IMR-90 (cell line): ENCODE results near the gene OR10D3. TPM values are rescaled to one million over a fixed set of nuclear protein-coding genes. Genes with fewer than 3 reads are reported as not detected.

Experiments used
- ATAC-seq: fragments of 200-7000 bp; cut with Tn5 transposase; 2 replicates; pipeline ENCODE4 v1.9.1; 2020; ENCODE audit warnings: low read depth, mild to moderate bottlenecking, moderate library complexity
- BruUV-seq: library from RNA; stranded (reverse); fragments of 400-500 nt; replicated peaks from 2 replicates; lab custom pipeline; 2021; lab: Mats Ljungman, UMichigan
- CTCF ChIA-PET: fragments of 300-600 bp; formaldehyde crosslinking; extraction: SDS; loops from one replicate; lab custom pipeline; 2021; ENCODE audit warnings: antibody characterized with exemption; lab: Yijun Ruan, JAX
- POLR2A ChIA-PET: fragments of 300-600 bp; sonication (Branson Sonifier 250); formaldehyde crosslinking; loops from one replicate; lab custom pipeline; 2022; ENCODE audit warnings: antibody characterized with exemption; ENCODE audit not compliant: unreplicated experiment; lab: Charles Lee
- DNase-seq: peaks from one replicate; pipeline ENCODE4 v3.0.0; 2013
- H2AFZ ChIP-seq: replicated peaks from 2 replicates; pipeline ENCODE3; 2013; ENCODE audit warnings: low read length, mild to moderate bottlenecking; ENCODE audit not compliant: poor library complexity
- H2AK5ac ChIP-seq: 2 replicates; pipeline ENCODE4 v1.6.1; 2013; ENCODE audit warnings: low read depth, low read length, inconsistent platforms
- H2AK9ac ChIP-seq: replicated peaks from 2 replicates; pipeline ENCODE3; 2013; ENCODE audit warnings: mild to moderate bottlenecking, low read depth, low read length, moderate library complexity; ENCODE audit not compliant: poor library complexity
- H2BK120ac ChIP-seq: 2 replicates; pipeline ENCODE4 v1.6.1; 2013; ENCODE audit warnings: low read depth, low read length, inconsistent platforms
- H2BK15ac ChIP-seq: 3 replicates; pipeline ENCODE4 v1.6.1; 2013; ENCODE audit warnings: low read depth, low read length, inconsistent platforms
- H2BK20ac ChIP-seq: 2 replicates; pipeline ENCODE4 v1.6.1; 2013; ENCODE audit warnings: low read depth, mild to moderate bottlenecking, inconsistent platforms, low read length, moderate library complexity
- H2BK5ac ChIP-seq: 2 replicates; pipeline ENCODE4 v1.6.1; 2013; ENCODE audit warnings: mild to moderate bottlenecking, low read depth, low read length, inconsistent platforms; ENCODE audit not compliant: poor library complexity, severe bottlenecking
- H3K14ac ChIP-seq: replicated peaks from 2 replicates; pipeline ENCODE4 v1.6.1; 2013; ENCODE audit warnings: low read depth, low read length, inconsistent platforms
- H3K18ac ChIP-seq: 2 replicates; pipeline ENCODE4 v1.6.1; 2013; ENCODE audit warnings: low read depth, low read length, control low read depth
- H3K23ac ChIP-seq: 2 replicates; pipeline ENCODE4 v1.6.1; 2013; ENCODE audit warnings: low read depth, low read length, inconsistent platforms
- H3K27ac ChIP-seq: 2 replicates; pipeline ENCODE4 v1.5.1; 2013; ENCODE audit warnings: mild to moderate bottlenecking, control low read depth, low read length; ENCODE audit not compliant: insufficient read depth
- H3K27me3 ChIP-seq: 2 replicates; pipeline ENCODE4 v1.6.1; 2013; ENCODE audit warnings: low read length; ENCODE audit not compliant: control insufficient read depth, insufficient read depth
- H3K36me3 ChIP-seq: 2 replicates; pipeline ENCODE4 v1.6.1; 2013; ENCODE audit warnings: low read length, mixed read lengths; ENCODE audit not compliant: control insufficient read depth, insufficient read depth
- H3K4ac ChIP-seq: 2 replicates; pipeline ENCODE4 v1.6.1; 2013; ENCODE audit warnings: low read depth, low read length, inconsistent platforms
- H3K4me1 ChIP-seq: 2 replicates; pipeline ENCODE4 v1.6.1; 2013; ENCODE audit warnings: low read length, mixed read lengths; ENCODE audit not compliant: control insufficient read depth, insufficient read depth
- H3K4me2 ChIP-seq: 2 replicates; pipeline ENCODE4 v1.6.1; 2013; ENCODE audit warnings: low read depth, mild to moderate bottlenecking, control low read depth, low read length, moderate library complexity
- H3K4me3 ChIP-seq: 2 replicates; pipeline ENCODE4 v1.5.1; 2013; ENCODE audit warnings: low read depth, mild to moderate bottlenecking, control low read depth, low read length, moderate library complexity; ENCODE audit not compliant: insufficient read depth
- H3K56ac ChIP-seq: 2 replicates; pipeline ENCODE4 v1.6.1; 2013; ENCODE audit warnings: low read length, inconsistent platforms; ENCODE audit not compliant: insufficient read depth; ENCODE audit errors: extremely low read depth
- H3K79me1 ChIP-seq, 2 experiments: 2 replicates each; pipeline ENCODE4 v1.6.1; 2013; ENCODE audit warnings: low read length in 2 of 2, inconsistent platforms in 1 of 2, low read depth in 1 of 2
- H3K9ac ChIP-seq: 2 replicates; pipeline ENCODE4 v1.6.1; 2013; ENCODE audit warnings: low read depth, low read length, control low read depth
- H3K9me1 ChIP-seq: 2 replicates; pipeline ENCODE4 v1.6.1; 2013; ENCODE audit warnings: low read length, inconsistent platforms; ENCODE audit not compliant: insufficient read depth
- H3K9me3 ChIP-seq: 2 replicates; pipeline ENCODE4 v1.6.1; 2013; ENCODE audit warnings: low read length; ENCODE audit not compliant: control insufficient read depth, insufficient read depth
- H4K20me1 ChIP-seq: 2 replicates; pipeline ENCODE4 v1.6.1; 2013; ENCODE audit warnings: low read length, inconsistent platforms; ENCODE audit not compliant: insufficient read depth
- H4K5ac ChIP-seq: 2 replicates; pipeline ENCODE4 v1.6.1; 2013; ENCODE audit warnings: mild to moderate bottlenecking, low read depth, low read length, control low read depth
- H4K8ac ChIP-seq, 2 experiments: 2 replicates each; pipeline ENCODE4 v1.6.1; 2013; ENCODE audit warnings: low read depth in 2 of 2, low read length in 2 of 2, control low read depth in 1 of 2, inconsistent platforms in 1 of 2
- H4K91ac ChIP-seq: 2 replicates; pipeline ENCODE4 v1.6.1; 2013; ENCODE audit warnings: low read depth, low read length, inconsistent platforms; ENCODE audit not compliant: insufficient read depth
- MXI1 ChIP-seq: IDR thresholded peaks from 2 replicates; pipeline ENCODE4 v1.6.1; 2012; ENCODE audit warnings: low read depth, mild to moderate bottlenecking, low read length, moderate library complexity, borderline replicate concordance
- WGBS, 2 experiments: methylation state at CpG; one replicate each; pipeline versions ENCODE4 v1.1.5 to v1.1.7; 2013; ENCODE audit warnings: missing lambda C conversion rate in 2 of 2; ENCODE audit not compliant: insufficient read length in 1 of 2; ENCODE audit errors: extremely low coverage in 2 of 2; 5-methylcytosine and 5-hydroxymethylcytosine counted together
- dilution Hi-C: fragments of 300-500 bp; cut with HindIII; formaldehyde crosslinking; loops from one replicate; pipeline ENCODE4 v1.14.3; 2018; ENCODE audit warnings: low sequenced_read_pairs; ENCODE audit not compliant: unreplicated experiment
- in situ Hi-C: fragments of 300-500 bp; cut with MboI; formaldehyde crosslinking; loops from 3 replicates; pipeline ENCODE4 v1.14.3; 2019; ENCODE audit warnings: low sequenced_read_pairs, inconsistent platforms, mixed read lengths
- intact Hi-C: fragments of 100-400 bp; cut with micrococcal nuclease; formaldehyde crosslinking; loops from 2 replicates; pipeline ENCODE4 v1.10.0; 2022
- polyA plus RNA-seq, 3 experiments: library from polyadenylated mRNA; depleted of rRNA; stranded (reverse); fragments of >200 nt; gene quantifications; 2 replicates each; pipeline ENCODE4 v1.2.3, GENCODE V29; 2012; ENCODE audit warnings: low replicate concordance in 1 of 3
- total RNA-seq: library from RNA; depleted of rRNA; stranded (reverse); fragments of >200 nt; gene quantifications from 2 replicates; pipeline ENCODE4 v1.2.3, GENCODE V29; 2012
- TF ChIP-seq, protein P1 (sequence below): conservative IDR thresholded peaks from 2 replicates; pipeline ENCODE4 v1.5.1; 2012; ENCODE audit warnings: mild to moderate bottlenecking, low read depth, low read length, improper control_type of control experiment

OR10D3 gene
- total and polyA plus RNA-seq, 2 of the 4 experiments (the other 2 are of a cell fraction): not detected

DNA sequence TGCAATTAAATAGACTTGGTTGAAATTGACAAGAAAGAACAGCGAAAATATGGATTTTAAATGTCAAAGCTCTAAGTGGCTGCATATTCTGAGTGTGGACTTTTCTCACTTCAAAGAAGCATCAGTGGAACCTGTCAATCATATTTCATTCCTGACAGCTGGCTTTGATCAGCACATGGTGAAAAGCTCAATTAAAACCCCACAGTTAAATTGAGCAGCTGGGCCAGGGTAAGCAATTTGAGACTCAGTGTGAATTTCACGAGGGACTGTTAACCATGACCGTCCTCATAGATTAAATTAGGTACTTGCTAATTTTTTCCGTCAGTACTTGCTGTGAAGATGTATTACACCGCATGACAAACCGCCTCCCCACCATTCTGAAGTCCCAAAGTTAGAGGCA is 11.0 kb upstream of the OR10D3 start:
- H2AK9ac ChIP-seq: no peak overlapping the region
- no peak overlapping the region for H2AFZ ChIP-seq
- no peaks in the 10 kb centered on the region for H3K9me3 ChIP-seq
- no peak overlapping the region for H4K5ac ChIP-seq
- ATAC-seq (no peak), DNase-seq (no peak)
- H3K9me1 ChIP-seq: no peaks in the 10 kb centered on the region
- H2BK5ac ChIP-seq: no peak overlapping the region
- ChIA-PET CTCF (interaction anchor here (1.2 kb wide), 1 partner anchor 20 kb away, joined by 4 read pairs; no protein-coding TSS in a partner anchor), POLR2A (no interaction called here)
- no peak overlapping the region for H4K8ac ChIP-seq
- H2BK20ac ChIP-seq: no peak overlapping the region
- H3K4me2 ChIP-seq: no peak overlapping the region
- dilution Hi-C loops: no loop called here
- H3K27me3 ChIP-seq: no peaks in the 10 kb centered on the region
- WGBS, 2 experiments: no CpG with 5 or more reads among the region's 6 CpGs
- in situ Hi-C loops: no loop called here
- no peak overlapping the region for H2AK5ac ChIP-seq
- no peak overlapping the region for H4K91ac ChIP-seq
- H3K14ac ChIP-seq: no peak overlapping the region
- no peak overlapping the region for H2BK15ac ChIP-seq
- H3K4me1 ChIP-seq: no peaks in the 10 kb centered on the region
- no peak overlapping the region for H3K18ac ChIP-seq
- H3K36me3 ChIP-seq: no peaks in the 10 kb centered on the region
- no peak overlapping the region for H3K23ac ChIP-seq
- H3K56ac ChIP-seq: no peak overlapping the region
- TF ChIP-seq MXI1: no peak
- TF ChIP-seq, protein P1, sequence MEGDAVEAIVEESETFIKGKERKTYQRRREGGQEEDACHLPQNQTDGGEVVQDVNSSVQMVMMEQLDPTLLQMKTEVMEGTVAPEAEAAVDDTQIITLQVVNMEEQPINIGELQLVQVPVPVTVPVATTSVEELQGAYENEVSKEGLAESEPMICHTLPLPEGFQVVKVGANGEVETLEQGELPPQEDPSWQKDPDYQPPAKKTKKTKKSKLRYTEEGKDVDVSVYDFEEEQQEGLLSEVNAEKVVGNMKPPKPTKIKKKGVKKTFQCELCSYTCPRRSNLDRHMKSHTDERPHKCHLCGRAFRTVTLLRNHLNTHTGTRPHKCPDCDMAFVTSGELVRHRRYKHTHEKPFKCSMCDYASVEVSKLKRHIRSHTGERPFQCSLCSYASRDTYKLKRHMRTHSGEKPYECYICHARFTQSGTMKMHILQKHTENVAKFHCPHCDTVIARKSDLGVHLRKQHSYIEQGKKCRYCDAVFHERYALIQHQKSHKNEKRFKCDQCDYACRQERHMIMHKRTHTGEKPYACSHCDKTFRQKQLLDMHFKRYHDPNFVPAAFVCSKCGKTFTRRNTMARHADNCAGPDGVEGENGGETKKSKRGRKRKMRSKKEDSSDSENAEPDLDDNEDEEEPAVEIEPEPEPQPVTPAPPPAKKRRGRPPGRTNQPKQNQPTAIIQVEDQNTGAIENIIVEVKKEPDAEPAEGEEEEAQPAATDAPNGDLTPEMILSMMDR: no peak
- H3K79me1 ChIP-seq: no peaks in the 10 kb centered on the region
- no peak overlapping the region for H3K27ac ChIP-seq
- no peak overlapping the region for H3K4me3 ChIP-seq
- no peak overlapping the region for H2BK120ac ChIP-seq
- H3K9ac ChIP-seq: no peak overlapping the region
- no peaks in the 10 kb centered on the region for H4K20me1 ChIP-seq
- intact Hi-C loops: no loop called here
- no peak overlapping the region for H3K4ac ChIP-seq
- BruUV-seq: no TSS peak
